HPDE6-E6E7 (cell line): ENCODE measurements around the gene MYLK.

ENCODE experiments used
- DNase-seq: peaks from one replicate; pipeline ENCODE4 v3.0.0; 2011; ENCODE audit warnings: missing footprints; ENCODE audit errors: extremely low spot score

MYLK gene

GRCh38 chr3:123595396-123596180, 288.5 kb downstream of the MYLK start:
- DNase-seq, result no peak

- DNase-seq, result no peak
Observed at GRCh38 chr3:123593381-123593780, 290.8 kb downstream of the MYLK start.

- DNase-seq, result no peak
Observed at GRCh38 chr3:123590685-123591450, 293.3 kb downstream of the MYLK start.

- DNase-seq, result no peak
Observed at GRCh38 chr3:123587401-123587800, 296.7 kb downstream of the MYLK start.

- DNase-seq, result no peak
Observed at GRCh38 chr3:123586968-123587367, 297.2 kb downstream of the MYLK start.

GRCh38 chr3:123586131-123586530, 298.0 kb downstream of the MYLK start:
- DNase-seq, result peak; percentile 19

GRCh38 chr3:123584988-123585937, 298.9 kb downstream of the MYLK start, which contains the start of gene HACD2:
HACD2 (minus strand) TSS chr3:123585053; CDS start chr3:123585027, 26 bp downstream.
- peak; percentile 76 for DNase-seq

- DNase-seq, result no peak
Observed at GRCh38 chr3:123584284-123584987, 299.7 kb downstream of the MYLK start.

- no peak for DNase-seq
Observed at GRCh38 chr3:123583561-123583960, 300.6 kb downstream of the MYLK start.

- DNase-seq, result no peak
Observed at GRCh38 chr3:123582315-123582714, 301.8 kb downstream of the MYLK start.

- no peak for DNase-seq
Observed at GRCh38 chr3:123576122-123576521, 308.0 kb downstream of the MYLK start.

- no peak for DNase-seq
Observed at GRCh38 chr3:123571973-123572365, 312.2 kb downstream of the MYLK start.

- DNase-seq, result no peak
Observed at GRCh38 chr3:123571264-123571972, 312.7 kb downstream of the MYLK start.

- no peak for DNase-seq
Observed at GRCh38 chr3:123568875-123569274, 315.3 kb downstream of the MYLK start.

- no peak for DNase-seq
Observed at GRCh38 chr3:123568034-123568433, 316.1 kb downstream of the MYLK start.

- no peak for DNase-seq
Observed at GRCh38 chr3:123564056-123564455, 320.1 kb downstream of the MYLK start.

GRCh38 chr3:123562547-123562946, 321.6 kb downstream of the MYLK start:
- DNase-seq, result no peak

GRCh38 chr3:123561188-123561587, 322.9 kb downstream of the MYLK start:
- DNase-seq, result no peak
